NCI-H345 (cell line): Measurements from ENCODE around the gene ANKDD1B.

Experiments used
- DNase-seq: peaks from one replicate; lab custom pipeline; 2025; lab: John Stamatoyannopoulos, UW

Gene ANKDD1B

DNA sequence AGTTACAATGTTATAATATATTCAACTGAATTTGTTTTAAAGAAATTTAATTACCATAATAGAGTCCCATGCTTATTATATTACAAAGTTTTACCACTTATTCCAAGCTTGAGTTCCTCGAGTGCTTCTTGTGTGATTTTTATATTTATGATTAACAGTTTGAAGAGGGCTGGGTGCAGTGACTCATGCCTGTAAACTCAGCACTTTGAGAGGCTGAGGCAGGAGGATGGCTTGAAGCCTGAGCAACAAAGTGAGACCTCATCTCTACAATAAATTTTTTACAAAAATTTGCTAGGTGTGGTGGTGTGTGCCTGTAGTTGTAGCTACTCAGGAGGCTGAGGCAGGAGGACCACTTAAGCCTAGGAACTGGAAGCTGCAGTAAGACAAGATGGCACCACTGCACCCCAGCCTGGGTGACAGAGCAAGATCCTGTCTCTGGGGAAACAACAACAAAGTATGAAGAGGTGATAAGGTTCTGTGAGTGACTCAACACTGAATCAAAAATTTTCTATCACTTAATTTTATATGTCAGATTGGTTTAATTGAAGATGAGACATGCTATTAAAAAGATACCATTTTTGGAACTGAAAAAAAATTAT, 96.8 kb downstream of the ANKDD1B start:
- no peak for DNase-seq

DNA sequence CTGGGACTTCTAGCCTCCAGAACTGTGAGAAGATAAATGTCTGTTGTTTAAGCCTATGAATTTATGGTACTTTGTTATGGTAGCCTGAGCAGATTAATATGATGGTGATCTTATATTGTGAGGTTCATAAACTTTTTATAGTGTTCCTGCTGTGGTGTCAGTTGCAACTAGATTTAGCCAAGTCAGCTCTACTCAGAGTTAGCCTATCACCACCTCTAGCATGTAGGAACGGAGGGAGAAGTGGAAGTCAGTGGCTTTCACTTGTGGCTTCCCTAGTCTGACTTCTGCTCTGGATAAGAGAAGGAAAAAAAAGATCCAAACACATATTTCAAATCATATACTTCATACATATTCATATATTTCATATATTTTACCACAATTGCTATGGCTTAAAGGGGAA, 99.4 kb downstream of the ANKDD1B start:
- no peak for DNase-seq

DNA sequence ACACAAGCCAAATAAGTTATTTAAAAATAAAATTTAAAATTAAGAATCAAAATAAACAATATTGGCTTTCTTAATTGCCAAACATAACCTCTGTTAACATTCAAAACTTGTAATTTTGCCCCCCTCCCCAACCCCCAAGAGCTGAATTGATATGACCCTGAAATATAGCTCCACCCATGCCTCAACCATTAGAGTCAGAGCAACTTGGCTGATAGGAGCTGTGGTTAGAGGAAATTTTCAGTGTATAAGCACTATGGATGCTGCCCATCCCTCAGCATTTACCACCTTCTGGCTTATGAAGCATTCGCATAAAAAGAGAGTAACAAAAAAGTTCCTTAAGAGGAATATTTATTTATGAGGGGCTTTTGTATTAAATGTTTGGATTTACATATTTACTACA, 99.9 kb downstream of the ANKDD1B start:
- DNase-seq, result no peak

DNA sequence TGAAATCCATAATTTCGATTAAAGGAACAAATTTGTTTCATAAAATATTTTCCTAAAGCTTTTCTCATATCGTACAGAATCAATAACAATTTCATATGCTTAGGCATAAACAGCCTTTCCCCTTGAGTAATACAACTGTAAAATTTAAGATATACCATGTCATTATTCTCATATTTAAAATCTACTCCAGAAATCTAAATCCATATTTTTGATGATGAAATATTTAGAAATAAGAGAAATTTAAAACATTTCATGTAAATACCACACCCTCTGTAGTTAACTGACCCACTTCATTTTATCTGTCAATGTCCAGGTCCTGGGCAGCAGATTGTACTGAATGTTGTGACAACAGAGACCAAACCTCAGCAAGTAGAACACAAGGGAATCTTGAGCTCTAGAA, 100.8 kb downstream of the ANKDD1B start:
- DNase-seq, result no peak

DNA sequence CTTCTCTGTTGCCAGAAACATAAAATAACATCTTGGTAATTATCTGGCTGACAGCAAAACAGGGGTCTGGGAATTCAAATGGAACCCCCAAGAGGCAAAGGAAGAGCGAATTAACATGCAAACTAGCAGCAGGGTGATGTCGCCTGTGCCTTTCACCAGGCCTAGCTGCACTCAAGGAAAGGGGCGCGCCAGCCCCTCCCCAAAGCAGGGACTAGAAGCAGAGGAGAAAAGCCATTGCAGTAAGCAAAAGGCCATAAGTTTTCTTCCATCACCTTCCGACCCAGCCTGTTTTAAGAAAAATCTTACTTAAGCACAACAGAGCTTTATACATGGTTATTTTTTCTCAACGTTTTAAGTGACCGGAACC, 105.4 kb downstream of the ANKDD1B start:
- DNase-seq, result no peak

DNA sequence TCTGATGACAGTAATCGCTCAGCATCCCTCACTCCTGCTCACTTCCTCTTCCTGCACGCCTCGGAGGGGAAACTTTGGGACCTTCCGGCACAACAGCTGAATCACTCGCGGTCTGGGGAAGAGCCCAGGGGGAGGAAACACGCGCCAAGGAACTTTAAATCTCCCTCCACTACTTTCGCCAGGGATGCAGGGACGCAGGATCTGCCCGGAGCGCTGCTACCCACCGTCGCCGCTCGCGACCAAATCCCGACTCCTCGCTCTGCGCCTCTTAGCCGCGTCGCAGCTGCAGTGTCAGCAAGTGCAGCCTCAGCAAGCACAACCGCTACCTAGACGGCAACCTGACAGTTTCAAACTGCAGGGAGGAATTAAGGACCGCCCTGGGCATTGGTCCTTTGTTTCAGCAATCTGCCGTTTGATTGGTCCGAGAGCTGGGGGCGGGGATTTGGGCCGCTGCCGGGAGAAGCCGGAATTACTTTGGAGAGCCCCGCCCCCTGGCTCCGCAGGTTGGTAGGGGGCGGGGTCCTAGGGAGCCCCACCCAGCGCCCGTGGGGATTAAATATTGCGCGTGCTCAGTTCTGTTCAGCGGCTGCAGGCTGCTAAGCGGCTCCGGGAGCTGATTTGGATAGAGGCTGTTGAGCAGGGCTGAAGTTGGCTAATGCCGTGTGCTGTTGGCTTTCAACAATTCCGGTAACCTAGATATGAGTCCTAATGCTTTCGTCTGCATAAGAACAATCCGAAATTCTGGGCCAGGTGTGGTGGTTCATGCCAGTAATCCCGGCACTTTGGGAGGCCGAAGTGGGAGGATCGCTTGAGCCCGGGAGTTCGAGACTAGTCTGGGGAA, 106.0 kb downstream of the ANKDD1B start, which contains the start of gene POC5:
TSS of gene POC5 (minus strand) at position 356 of the 841 bp plus-strand sequence. CDS start 4,500 bp downstream, outside the sequence.
- DNase-seq, result peak; percentile 97

DNA sequence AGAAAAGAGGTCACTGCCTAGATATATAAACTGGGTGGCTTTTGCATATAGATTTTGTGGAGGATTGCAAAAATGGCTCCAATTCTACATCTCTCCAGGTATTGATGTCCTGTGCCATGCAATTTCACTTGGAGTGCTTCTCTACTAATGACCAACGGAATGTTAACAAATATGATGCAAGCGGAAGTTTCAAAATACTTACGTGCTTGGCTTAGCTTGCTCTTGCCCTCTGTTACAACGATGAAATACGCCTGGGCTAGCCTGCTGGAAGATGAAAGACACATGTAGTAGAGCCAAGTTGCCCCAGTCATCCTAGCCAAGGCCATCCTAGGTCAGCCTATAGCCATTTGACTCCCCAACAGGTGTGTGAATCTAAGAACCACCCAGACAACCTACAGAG, 109.6 kb downstream of the ANKDD1B start:
- DNase-seq, result no peak
